Colonic mucosa (tissue), 4 donors: ENCODE measurements around the gene OCIAD2. TPM values are rescaled to one million over a fixed set of nuclear protein-coding genes. Genes with fewer than 3 reads are reported as not detected.

ENCODE experiments used
- DNase-seq: peaks from one replicate; pipeline ENCODE4 v3.0.0-alpha.2; 2020
- H3K27ac ChIP-seq: fragments of 200-600 bp; one replicate; pipeline ENCODE4 v1.8.0; 2021
- H3K27me3 ChIP-seq: fragments of 200-600 bp; one replicate; pipeline ENCODE4 v1.8.0; 2021
- H3K36me3 ChIP-seq: fragments of 200-600 bp; one replicate; pipeline ENCODE4 v1.8.0; 2021
- H3K4me1 ChIP-seq: fragments of 200-600 bp; one replicate; pipeline ENCODE4 v1.8.0; 2021; ENCODE audit warnings: mild to moderate bottlenecking
- H3K4me3 ChIP-seq: fragments of 200-600 bp; one replicate; pipeline ENCODE4 v1.8.0; 2021
- H3K9ac ChIP-seq, 2 donors: one replicate each; pipeline ENCODE4 v1.7.0; 2013; ENCODE audit warnings: control low read depth in 2 of 2, low read depth in 2 of 2, low read length in 2 of 2
- H3K9me3 ChIP-seq: fragments of 200-600 bp; one replicate; pipeline ENCODE4 v1.8.0; 2021
- intact Hi-C: fragments of 100-400 bp; cut with DNase I; formaldehyde crosslinking; loops from one replicate; pipeline ENCODE4 v1.14.1; 2022
- total RNA-seq, 2 donors: library from RNA; stranded (reverse); fragmentation: NEBNext Ultra II Directional in 1 of 2; extraction: Animal tissue kit (Norgen Biotek cat#: 25700) in 1 of 2; gene quantifications; one replicate each; pipeline ENCODE4 v1.2.1, GENCODE V29; 2021
- TF ChIP-seq, protein P1 (sequence below): fragments of 200-600 bp; IDR thresholded peaks from one replicate; pipeline ENCODE4 v1.8.0; 2022; ENCODE audit warnings: antibody characterized with exemption, mild to moderate bottlenecking
- donor health status: healthy.
- donor health status: DM: no; HTN: no; CAD: no.
- donor health status: DM: no; HTN: no; CAD: no.

Gene OCIAD2
- total RNA-seq, 2 donors from 2014 or later, result 55.7 to 124 TPM

DNA sequence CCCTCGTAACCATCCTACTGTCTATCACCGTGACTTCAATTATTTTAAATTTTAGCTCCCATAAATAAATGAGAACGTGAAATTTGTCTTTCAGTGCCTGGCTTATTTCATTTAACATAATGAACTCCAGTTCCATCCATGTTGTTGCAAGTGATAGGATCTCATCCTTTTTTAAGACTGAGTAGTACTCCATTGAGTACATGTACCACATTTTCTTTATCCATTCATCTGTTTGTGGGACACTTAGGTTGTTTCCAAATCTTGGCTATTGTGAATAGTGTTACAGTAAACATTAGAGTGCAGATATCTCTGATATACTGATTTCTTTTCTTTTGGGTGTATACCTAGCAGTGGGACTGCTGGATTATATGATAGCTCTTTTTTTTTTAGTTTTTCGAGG, 42.8 kb downstream of the OCIAD2 start:
- Histone ChIP-seq H3K27me3 (no peaks in the 10 kb centered on the region), H3K4me3 (no peak overlapping the region), H3K9me3 (no peaks in the 10 kb centered on the region), H3K4me1 (no peaks in the 10 kb centered on the region), H3K27ac (no peak overlapping the region), H3K36me3 (no peaks in the 10 kb centered on the region), H3K9ac (no peak overlapping the region)
- intact Hi-C loops, result no loop called here
- TF ChIP-seq, protein P1, sequence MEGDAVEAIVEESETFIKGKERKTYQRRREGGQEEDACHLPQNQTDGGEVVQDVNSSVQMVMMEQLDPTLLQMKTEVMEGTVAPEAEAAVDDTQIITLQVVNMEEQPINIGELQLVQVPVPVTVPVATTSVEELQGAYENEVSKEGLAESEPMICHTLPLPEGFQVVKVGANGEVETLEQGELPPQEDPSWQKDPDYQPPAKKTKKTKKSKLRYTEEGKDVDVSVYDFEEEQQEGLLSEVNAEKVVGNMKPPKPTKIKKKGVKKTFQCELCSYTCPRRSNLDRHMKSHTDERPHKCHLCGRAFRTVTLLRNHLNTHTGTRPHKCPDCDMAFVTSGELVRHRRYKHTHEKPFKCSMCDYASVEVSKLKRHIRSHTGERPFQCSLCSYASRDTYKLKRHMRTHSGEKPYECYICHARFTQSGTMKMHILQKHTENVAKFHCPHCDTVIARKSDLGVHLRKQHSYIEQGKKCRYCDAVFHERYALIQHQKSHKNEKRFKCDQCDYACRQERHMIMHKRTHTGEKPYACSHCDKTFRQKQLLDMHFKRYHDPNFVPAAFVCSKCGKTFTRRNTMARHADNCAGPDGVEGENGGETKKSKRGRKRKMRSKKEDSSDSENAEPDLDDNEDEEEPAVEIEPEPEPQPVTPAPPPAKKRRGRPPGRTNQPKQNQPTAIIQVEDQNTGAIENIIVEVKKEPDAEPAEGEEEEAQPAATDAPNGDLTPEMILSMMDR, result no peak
- DNase-seq, result no peak

GRCh38 chr4:48862661-48863060, 43.9 kb downstream of the OCIAD2 start:
- no peaks in the 10 kb centered on the region for H3K27me3 ChIP-seq
- no peak overlapping the region for H3K27ac ChIP-seq
- TF ChIP-seq, protein P1, result no peak
- no peak overlapping the region for H3K4me3 ChIP-seq
- no peak for DNase-seq
- H3K9me3 ChIP-seq, result no peaks in the 10 kb centered on the region
- intact Hi-C loops, result no loop called here
- no peaks in the 10 kb centered on the region for H3K36me3 ChIP-seq
- H3K9ac ChIP-seq, result no peak overlapping the region
- no peaks in the 10 kb centered on the region for H3K4me1 ChIP-seq

DNA sequence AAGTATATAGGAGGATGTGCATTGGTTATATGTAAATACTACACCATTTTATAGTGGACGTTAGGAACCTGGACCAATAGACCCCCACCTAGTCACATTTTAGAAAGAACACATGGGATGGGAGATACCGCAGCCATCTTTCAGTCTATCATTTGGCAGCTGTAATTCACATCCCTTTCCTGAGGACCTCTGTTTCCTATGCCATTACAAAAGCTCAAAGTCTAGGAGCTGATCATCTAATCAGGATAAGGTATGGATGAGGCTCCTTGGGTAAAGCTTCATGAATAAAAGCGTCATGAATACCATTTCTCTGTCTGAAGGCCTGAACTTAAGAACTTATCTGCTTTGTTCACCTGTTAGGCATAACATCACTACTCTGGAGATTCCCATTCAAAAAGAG, 44.5 kb downstream of the OCIAD2 start:
- H3K36me3 ChIP-seq, result no peaks in the 10 kb centered on the region
- no peak for DNase-seq
- intact Hi-C loops, result no loop called here

DNA sequence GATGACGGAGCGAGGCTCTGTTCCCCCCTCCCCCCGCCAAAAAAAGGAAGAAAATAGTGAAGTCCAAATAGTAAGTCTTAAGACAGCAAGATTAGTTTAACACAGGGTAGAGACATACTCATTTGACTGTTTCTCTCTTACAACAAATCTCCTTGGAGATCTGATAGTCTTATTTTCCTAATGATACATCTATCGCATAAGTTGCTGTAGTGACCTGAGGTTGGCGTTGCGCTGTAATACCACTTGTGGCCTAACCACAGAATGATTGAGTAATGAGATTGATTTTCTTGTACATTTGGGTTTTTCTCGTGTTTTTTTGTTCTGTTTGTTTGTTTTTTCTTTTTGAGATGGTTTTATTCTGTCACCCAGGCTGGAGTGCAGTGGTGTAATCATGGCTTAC, 48.4 kb downstream of the OCIAD2 start:
- no peak overlapping the region for H3K9ac ChIP-seq
- H3K27ac ChIP-seq, result no peak overlapping the region
- no peaks in the 10 kb centered on the region for H3K4me1 ChIP-seq
- H3K9me3 ChIP-seq, result no peaks in the 10 kb centered on the region
- no peaks in the 10 kb centered on the region for H3K27me3 ChIP-seq
- peaks cover 5% of the 10 kb centered on the region for H3K36me3 ChIP-seq
- DNase-seq, result no peak
- TF ChIP-seq, protein P1, result no peak
- intact Hi-C loops, result no loop called here
- no peak overlapping the region for H3K4me3 ChIP-seq

More for the DNA sequence above, 44.5 kb downstream of the OCIAD2 start:
- H3K4me3 ChIP-seq, result no peak overlapping the region
- H3K27ac ChIP-seq, result no peak overlapping the region
- no peaks in the 10 kb centered on the region for H3K9me3 ChIP-seq
- TF ChIP-seq, protein P1, result no peak
- no peaks in the 10 kb centered on the region for H3K4me1 ChIP-seq
- H3K9ac ChIP-seq, result no peak overlapping the region
- no peaks in the 10 kb centered on the region for H3K27me3 ChIP-seq

GRCh38 chr4:48854982-48855381, 51.6 kb downstream of the OCIAD2 start:
- peaks cover 5% of the 10 kb centered on the region for H3K36me3 ChIP-seq
- no peaks in the 10 kb centered on the region for H3K4me1 ChIP-seq

More at GRCh38 chr4:48854982-48855381, 51.6 kb downstream of the OCIAD2 start:
- Histone ChIP-seq H3K4me3 (no peak overlapping the region), H3K27me3 (no peaks in the 10 kb centered on the region), H3K9me3 (no peaks in the 10 kb centered on the region), H3K27ac (no peak overlapping the region), H3K9ac (no peak overlapping the region)
- no peak for DNase-seq
- intact Hi-C loops, result no loop called here
- TF ChIP-seq, protein P1, result no peak
